Mesendoderm (in vitro differentiated cells): ENCODE data around the gene FAM181A.

ENCODE experiments used
- DNase-seq: peaks from one replicate; pipeline ENCODE4 v3.0.0; 2013
- H2AK5ac ChIP-seq: 2 replicates; pipeline ENCODE4 v1.6.1; 2013; ENCODE audit warnings: low read length, inconsistent platforms
- H2BK120ac ChIP-seq: 2 replicates; pipeline ENCODE4 v1.6.1; 2013; ENCODE audit warnings: low read depth, mild to moderate bottlenecking, low read length, moderate library complexity, mixed read lengths
- H2BK15ac ChIP-seq: replicated peaks from 2 replicates; pipeline ENCODE4 v1.6.1; 2013; ENCODE audit warnings: low read depth, mild to moderate bottlenecking, moderate library complexity
- H2BK5ac ChIP-seq: 2 replicates; pipeline ENCODE4 v1.6.1; 2013; ENCODE audit warnings: low read length, inconsistent platforms
- H3K18ac ChIP-seq: 2 replicates; pipeline ENCODE4 v1.6.1; 2013; ENCODE audit warnings: mild to moderate bottlenecking, low read length, mixed read lengths
- H3K23ac ChIP-seq: one replicate; pipeline ENCODE4 v1.6.1; 2013; ENCODE audit warnings: low read length
- H3K27ac ChIP-seq: 2 replicates; pipeline ENCODE4 v1.5.1; 2013; ENCODE audit warnings: low read depth, mild to moderate bottlenecking, inconsistent platforms, low read length, moderate library complexity
- H3K27me3 ChIP-seq: 2 replicates; pipeline ENCODE4 v1.6.1; 2013; ENCODE audit warnings: low read length, control low read depth, mild to moderate bottlenecking, inconsistent platforms; ENCODE audit not compliant: insufficient read depth, poor library complexity
- H3K36me3 ChIP-seq: 2 replicates; pipeline ENCODE4 v1.6.1; 2013; ENCODE audit warnings: low read length, inconsistent platforms; ENCODE audit not compliant: control insufficient read depth, insufficient read depth
- H3K4ac ChIP-seq: one replicate; pipeline ENCODE4 v1.6.1; 2013; ENCODE audit warnings: low read depth, mild to moderate bottlenecking, low read length, moderate library complexity
- H3K4me1 ChIP-seq: 2 replicates; pipeline ENCODE4 v1.6.1; 2013; ENCODE audit warnings: low read depth, low read length, inconsistent platforms; ENCODE audit not compliant: control insufficient read depth
- H3K4me2 ChIP-seq: 2 replicates; pipeline ENCODE4 v1.6.1; 2013; ENCODE audit warnings: low read length
- H3K4me3 ChIP-seq: 2 replicates; pipeline ENCODE4 v1.5.1; 2013; ENCODE audit warnings: mild to moderate bottlenecking, low read length
- H3K56ac ChIP-seq: one replicate; pipeline ENCODE4 v1.6.1; 2013; ENCODE audit warnings: low read length
- H3K79me1 ChIP-seq: 2 replicates; pipeline ENCODE4 v1.6.1; 2013; ENCODE audit warnings: low read length, inconsistent platforms
- H3K79me2 ChIP-seq: 2 replicates; pipeline ENCODE4 v1.6.1; 2013; ENCODE audit warnings: mild to moderate bottlenecking, low read length; ENCODE audit not compliant: control insufficient read depth, insufficient read depth
- H3K9ac ChIP-seq: 2 replicates; pipeline ENCODE4 v1.6.1; 2013; ENCODE audit warnings: low read length, inconsistent platforms
- H4K5ac ChIP-seq: one replicate; pipeline ENCODE4 v1.6.1; 2013; ENCODE audit warnings: low read length
- H4K8ac ChIP-seq: one replicate; pipeline ENCODE4 v1.6.1; 2013; ENCODE audit warnings: low read depth, mild to moderate bottlenecking, control low read depth, low read length, moderate library complexity
- WGBS: extraction: QIAGEN DNeasy Blood & Tissue Kit; methylation state at CpG from one replicate; pipeline ENCODE4 v1.1.7; 2013; ENCODE audit warnings: low lambda C conversion rate, missing lambda C conversion rate; ENCODE audit not compliant: insufficient coverage; ENCODE audit errors: extremely low coverage; 5-methylcytosine and 5-hydroxymethylcytosine counted together

The FAM181A gene

GRCh38 chr14:93960774-93961438, 33.8 kb downstream of the FAM181A start:
- H2BK5ac ChIP-seq: no peak overlapping the region
- H2BK120ac ChIP-seq: no peak overlapping the region
- H3K79me2 ChIP-seq: no peaks in the 10 kb centered on the region
- no peak overlapping the region for H2AK5ac ChIP-seq
- H3K79me1 ChIP-seq: no peaks in the 10 kb centered on the region
- DNase-seq: no peak
- no peak overlapping the region for H3K9ac ChIP-seq
- no CpG with 5 or more reads among the region's 3 CpGs for WGBS
- H3K18ac ChIP-seq: no peak overlapping the region
- H4K8ac ChIP-seq: no peak overlapping the region
- no peak overlapping the region for H3K27ac ChIP-seq
- no peak overlapping the region for H4K5ac ChIP-seq
- no peak overlapping the region for H3K56ac ChIP-seq
- no peak overlapping the region for H3K4ac ChIP-seq
- no peak overlapping the region for H2BK15ac ChIP-seq
- no peak overlapping the region for H3K23ac ChIP-seq
- H3K4me3 ChIP-seq: no peak overlapping the region
- H3K27me3 ChIP-seq: no peaks in the 10 kb centered on the region
- H3K4me1 ChIP-seq: peaks cover 6% of the 10 kb centered on the region
- H3K36me3 ChIP-seq: no peaks in the 10 kb centered on the region
- H3K4me2 ChIP-seq: no peak overlapping the region

- H3K56ac ChIP-seq: no peak overlapping the region
- H3K27me3 ChIP-seq: no peaks in the 10 kb centered on the region
- H2BK5ac ChIP-seq: no peak overlapping the region
- H3K36me3 ChIP-seq: no peaks in the 10 kb centered on the region
- DNase-seq: no peak
- no peak overlapping the region for H3K23ac ChIP-seq
- H3K4me2 ChIP-seq: no peak overlapping the region
- H2BK120ac ChIP-seq: no peak overlapping the region
- H4K5ac ChIP-seq: no peak overlapping the region
- H4K8ac ChIP-seq: no peak overlapping the region
- H3K4ac ChIP-seq: no peak overlapping the region
- no peak overlapping the region for H3K18ac ChIP-seq
- H3K4me1 ChIP-seq: peaks cover 3% of the 10 kb centered on the region
- no peak overlapping the region for H3K9ac ChIP-seq
- H2AK5ac ChIP-seq: no peak overlapping the region
- WGBS: no CpG with 5 or more reads among the region's 8 CpGs
- no peak overlapping the region for H2BK15ac ChIP-seq
- H3K79me2 ChIP-seq: no peaks in the 10 kb centered on the region
- no peak overlapping the region for H3K27ac ChIP-seq
- no peaks in the 10 kb centered on the region for H3K79me1 ChIP-seq
- H3K4me3 ChIP-seq: no peak overlapping the region
These were observed 34.5 kb downstream of the FAM181A start for GRCh38 chr14:93961620-93962019.

DNA sequence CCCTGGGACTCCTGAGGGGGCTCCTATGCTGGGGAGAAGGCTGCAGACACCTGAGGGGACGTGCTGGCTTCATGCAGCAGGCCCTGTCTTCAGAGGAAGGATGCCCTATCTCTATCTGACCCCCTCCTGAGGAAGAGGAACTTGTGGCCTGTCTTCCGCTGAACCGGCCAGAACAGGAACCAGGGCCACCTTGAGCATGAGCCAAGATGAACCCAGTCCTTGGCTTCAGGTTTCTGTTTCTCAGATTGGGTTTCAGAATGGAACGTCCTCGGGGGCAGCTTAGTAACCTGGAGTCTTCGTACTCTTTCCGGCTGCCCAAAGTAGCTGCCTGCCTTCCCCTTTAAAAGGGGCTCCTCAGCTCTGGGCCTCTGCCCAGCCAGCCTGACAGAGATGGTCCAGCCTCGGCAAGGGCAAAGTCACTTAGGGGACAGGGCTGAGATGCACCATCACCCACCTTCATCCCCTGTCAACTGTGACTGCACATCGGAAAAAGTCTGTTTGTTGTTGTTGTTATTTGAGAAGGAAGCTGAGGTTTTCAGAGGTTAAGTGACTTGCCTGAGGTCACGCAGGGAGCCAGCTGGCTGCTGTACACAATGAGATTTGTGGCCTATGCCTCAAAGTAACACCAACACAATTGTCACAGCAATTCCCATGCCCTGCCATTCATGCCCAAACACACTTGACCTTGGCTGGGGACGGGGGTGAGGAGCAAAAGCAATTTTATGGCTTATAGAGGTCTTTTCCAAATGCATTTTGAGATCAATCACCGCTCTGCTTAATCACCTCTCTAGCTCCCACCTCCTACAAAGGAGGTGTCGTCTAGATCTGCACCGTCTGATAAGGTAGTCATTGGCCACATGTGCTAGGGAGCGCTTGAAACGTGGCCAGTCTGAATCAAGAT, 35.8 kb downstream of the FAM181A start:
- H3K4me1 ChIP-seq: peaks cover 3% of the 10 kb centered on the region
- no peak overlapping the region for H4K5ac ChIP-seq
- H3K4ac ChIP-seq: no peak overlapping the region
- no peak overlapping the region for H3K4me3 ChIP-seq
- H3K79me1 ChIP-seq: no peaks in the 10 kb centered on the region
- H2AK5ac ChIP-seq: no peak overlapping the region
- no peak overlapping the region for H2BK15ac ChIP-seq
- no peak overlapping the region for H3K56ac ChIP-seq
- H3K4me2 ChIP-seq: no peak overlapping the region
- H2BK120ac ChIP-seq: no peak overlapping the region
- no peak overlapping the region for H3K9ac ChIP-seq
- no peaks in the 10 kb centered on the region for H3K36me3 ChIP-seq
- no peak overlapping the region for H3K23ac ChIP-seq
- H3K27ac ChIP-seq: no peak overlapping the region
- no peak overlapping the region for H4K8ac ChIP-seq
- H3K27me3 ChIP-seq: no peaks in the 10 kb centered on the region
- H2BK5ac ChIP-seq: no peak overlapping the region
- DNase-seq: no peak
- no peaks in the 10 kb centered on the region for H3K79me2 ChIP-seq
- no peak overlapping the region for H3K18ac ChIP-seq
- no CpG with 5 or more reads among the region's 16 CpGs for WGBS

- Histone ChIP-seq H3K4me2 (no peak overlapping the region), H2BK5ac (no peak overlapping the region), H3K27ac (no peak overlapping the region), H2BK15ac (no peak overlapping the region), H4K8ac (no peak overlapping the region), H3K4me1 (peaks cover 3% of the 10 kb centered on the region), H3K36me3 (no peaks in the 10 kb centered on the region), H2BK120ac (no peak overlapping the region), H3K18ac (no peak overlapping the region), H3K27me3 (no peaks in the 10 kb centered on the region), H3K4me3 (no peak overlapping the region), H2AK5ac (no peak overlapping the region), H3K79me2 (no peaks in the 10 kb centered on the region), H3K4ac (no peak overlapping the region), H3K9ac (no peak overlapping the region), H3K23ac (no peak overlapping the region), H3K79me1 (no peaks in the 10 kb centered on the region), H3K56ac (no peak overlapping the region), H4K5ac (no peak overlapping the region)
- WGBS: no CpG with 5 or more reads among the region's 4 CpGs
- no peak for DNase-seq
These were observed 36.5 kb downstream of the FAM181A start for GRCh38 chr14:93963692-93964091.

GRCh38 chr14:93964281-93964680, 37.1 kb downstream of the FAM181A start:
- no peaks in the 10 kb centered on the region for H3K36me3 ChIP-seq
- H3K4me2 ChIP-seq: no peak overlapping the region
- no peak overlapping the region for H2BK5ac ChIP-seq
- no peak overlapping the region for H3K9ac ChIP-seq
- H3K4me3 ChIP-seq: no peak overlapping the region
- H3K18ac ChIP-seq: no peak overlapping the region
- H3K23ac ChIP-seq: no peak overlapping the region
- no peak for DNase-seq
- no peak overlapping the region for H3K4ac ChIP-seq
- H2BK120ac ChIP-seq: no peak overlapping the region
- no peak overlapping the region for H2AK5ac ChIP-seq
- no CpG with 5 or more reads among the region's 10 CpGs for WGBS
- no peak overlapping the region for H3K27ac ChIP-seq
- no peak overlapping the region for H4K5ac ChIP-seq
- H3K27me3 ChIP-seq: no peaks in the 10 kb centered on the region
- no peak overlapping the region for H3K56ac ChIP-seq
- no peak overlapping the region for H2BK15ac ChIP-seq
- no peaks in the 10 kb centered on the region for H3K79me1 ChIP-seq
- peaks cover 2% of the 10 kb centered on the region for H3K4me1 ChIP-seq
- H4K8ac ChIP-seq: no peak overlapping the region
- no peaks in the 10 kb centered on the region for H3K79me2 ChIP-seq
